Neural cell (in vitro differentiated cells): ENCODE results near the gene SKIDA1. TPM values are rescaled to one million over a fixed set of nuclear protein-coding genes. Genes with fewer than 3 reads are reported as not detected.

Experiments
- H2AFZ ChIP-seq: fragments of 200-600, 300-800 bp; sonication (generic), shearing (Covaris generic); 2 replicates; pipeline ENCODE4 v1.6.0; 2014; ENCODE audit warnings: low read depth, mild to moderate bottlenecking, antibody characterized with exemption, low read length, moderate library complexity
- H3F3A ChIP-seq: fragments of 200-600 bp; shearing (Covaris generic); 2 replicates; pipeline ENCODE4 v1.6.1; 2016; ENCODE audit warnings: mild to moderate bottlenecking, moderate library complexity, mixed read lengths, antibody characterized with exemption, low read length; ENCODE audit not compliant: insufficient read depth, poor library complexity, severe bottlenecking
- H3K27ac ChIP-seq: fragments of 200-600, 300-800 bp; sonication (generic), shearing (Covaris generic); 2 replicates; pipeline ENCODE4 v1.5.1; 2014; ENCODE audit warnings: mild to moderate bottlenecking, low read length, moderate library complexity
- H3K27me3 ChIP-seq: fragments of 300-800, 200-600 bp; sonication (generic), shearing (Covaris generic); 2 replicates; pipeline ENCODE4 v1.6.0; 2014; ENCODE audit warnings: mild to moderate bottlenecking, low read depth, low read length, moderate library complexity; ENCODE audit not compliant: insufficient read depth
- H3K36me3 ChIP-seq: fragments of 300-800, 200-600 bp; sonication (generic), shearing (Covaris generic); 2 replicates; pipeline ENCODE4 v1.5.1; 2014; ENCODE audit warnings: mild to moderate bottlenecking, antibody characterized with exemption, low read length, moderate library complexity; ENCODE audit not compliant: insufficient read depth
- H3K4me2 ChIP-seq: fragments of 300-800, 200-600 bp; sonication (generic), shearing (Covaris generic); 2 replicates; pipeline ENCODE4 v1.6.0; 2014; ENCODE audit warnings: mild to moderate bottlenecking, low read length
- H3K4me3 ChIP-seq: fragments of 300-800, 200-600 bp; sonication (generic), shearing (Covaris generic); 2 replicates; pipeline ENCODE4 v1.5.1; 2014; ENCODE audit warnings: mild to moderate bottlenecking, low read length, moderate library complexity
- H3K79me2 ChIP-seq: fragments of 200-600 bp; shearing (Covaris generic); replicated peaks from 2 replicates; pipeline ENCODE4 v1.6.0; 2014; ENCODE audit warnings: mild to moderate bottlenecking, low read length, moderate library complexity; ENCODE audit not compliant: insufficient read depth
- H3K9ac ChIP-seq: fragments of 300-800, 200-600 bp; sonication (generic), shearing (Covaris generic); 2 replicates; pipeline ENCODE4 v1.6.1; 2016; ENCODE audit warnings: mild to moderate bottlenecking, low read length, mixed read lengths
- H3K9me2 ChIP-seq: fragments of 200-600 bp; shearing (Covaris generic); 2 replicates; pipeline ENCODE4 v1.6.1; 2016; ENCODE audit warnings: mild to moderate bottlenecking, low read length, mixed read lengths; ENCODE audit not compliant: insufficient read depth
- H3K9me3 ChIP-seq: fragments of 200-600, 300-800 bp; sonication (generic), shearing (Covaris generic); 2 replicates; pipeline ENCODE4 v1.6.1; 2016; ENCODE audit warnings: mild to moderate bottlenecking, mixed run types, low read length, moderate library complexity, mixed read lengths
- H4K20me1 ChIP-seq: fragments of 200-600 bp; shearing (Covaris generic); 2 replicates; pipeline ENCODE4 v1.6.1; 2016; ENCODE audit warnings: mild to moderate bottlenecking, mixed run types; ENCODE audit not compliant: insufficient read depth
- CTCF ChIP-seq: fragments of 450-650 bp; IDR thresholded peaks from 2 replicates; pipeline ENCODE4 v1.5.1; 2014; ENCODE audit warnings: antibody characterized with exemption, mild to moderate bottlenecking, moderate library complexity; ENCODE audit not compliant: poor library complexity, severe bottlenecking
- EP300 ChIP-seq: fragments of 450-650 bp; conservative IDR thresholded peaks from 2 replicates; pipeline ENCODE4 v1.6.1; 2014; ENCODE audit warnings: antibody characterized with exemption, mild to moderate bottlenecking, moderate library complexity; ENCODE audit not compliant: poor library complexity, severe bottlenecking
- EZH2 ChIP-seq: fragments of 200-600, 300-800 bp; shearing (Covaris generic), sonication (generic); IDR thresholded peaks from 2 replicates; pipeline ENCODE4 v1.6.1; 2014; ENCODE audit warnings: antibody characterized with exemption, low read length, borderline replicate concordance, mild to moderate bottlenecking; ENCODE audit not compliant: insufficient read depth, poor library complexity, severe bottlenecking
- MXI1 ChIP-seq: fragments of 450-650 bp; conservative IDR thresholded peaks from 2 replicates; pipeline ENCODE4 v1.6.1; 2014; ENCODE audit warnings: antibody characterized with exemption, mild to moderate bottlenecking; ENCODE audit not compliant: poor library complexity, severe bottlenecking
- POLR2AphosphoS5 ChIP-seq: IDR thresholded peaks from 2 replicates; pipeline ENCODE4 v1.6.1; 2012
- RAD21 ChIP-seq: fragments of 450-650 bp; conservative IDR thresholded peaks from 2 replicates; pipeline ENCODE4 v1.6.1; 2014; ENCODE audit warnings: antibody characterized with exemption, mild to moderate bottlenecking, moderate library complexity
- SMC3 ChIP-seq: fragments of 450-650 bp; conservative IDR thresholded peaks from 2 replicates; pipeline ENCODE4 v1.6.1; 2014; ENCODE audit warnings: antibody characterized with exemption, mild to moderate bottlenecking, moderate library complexity; ENCODE audit not compliant: poor library complexity
- TAF1 ChIP-seq: IDR thresholded peaks from 2 replicates; pipeline ENCODE4 v1.6.1; 2012; ENCODE audit warnings: low read depth
- polyA plus RNA-seq: library from polyadenylated mRNA; depleted of rRNA; stranded (reverse); fragments of >200 nt; gene quantifications from 2 replicates; pipeline ENCODE4 v1.2.3, GENCODE V29; 2014
- TF ChIP-seq, protein P1 (sequence below): IDR thresholded peaks from 2 replicates; pipeline ENCODE4 v1.6.1; 2012; ENCODE audit warnings: borderline replicate concordance

SKIDA1 gene
- polyA plus RNA-seq, 1 donor from 2014 or later, result 3.7 TPM

- no peaks in the 10 kb centered on the region for H3K9me2 ChIP-seq
- H2AFZ ChIP-seq, result no peak overlapping the region
- no peak overlapping the region for H3K4me2 ChIP-seq
- no peak for TF ChIP-seq SMC3
- TF ChIP-seq TAF1, result no peak
- no peak for TF ChIP-seq EZH2
- TF ChIP-seq, protein P1, sequence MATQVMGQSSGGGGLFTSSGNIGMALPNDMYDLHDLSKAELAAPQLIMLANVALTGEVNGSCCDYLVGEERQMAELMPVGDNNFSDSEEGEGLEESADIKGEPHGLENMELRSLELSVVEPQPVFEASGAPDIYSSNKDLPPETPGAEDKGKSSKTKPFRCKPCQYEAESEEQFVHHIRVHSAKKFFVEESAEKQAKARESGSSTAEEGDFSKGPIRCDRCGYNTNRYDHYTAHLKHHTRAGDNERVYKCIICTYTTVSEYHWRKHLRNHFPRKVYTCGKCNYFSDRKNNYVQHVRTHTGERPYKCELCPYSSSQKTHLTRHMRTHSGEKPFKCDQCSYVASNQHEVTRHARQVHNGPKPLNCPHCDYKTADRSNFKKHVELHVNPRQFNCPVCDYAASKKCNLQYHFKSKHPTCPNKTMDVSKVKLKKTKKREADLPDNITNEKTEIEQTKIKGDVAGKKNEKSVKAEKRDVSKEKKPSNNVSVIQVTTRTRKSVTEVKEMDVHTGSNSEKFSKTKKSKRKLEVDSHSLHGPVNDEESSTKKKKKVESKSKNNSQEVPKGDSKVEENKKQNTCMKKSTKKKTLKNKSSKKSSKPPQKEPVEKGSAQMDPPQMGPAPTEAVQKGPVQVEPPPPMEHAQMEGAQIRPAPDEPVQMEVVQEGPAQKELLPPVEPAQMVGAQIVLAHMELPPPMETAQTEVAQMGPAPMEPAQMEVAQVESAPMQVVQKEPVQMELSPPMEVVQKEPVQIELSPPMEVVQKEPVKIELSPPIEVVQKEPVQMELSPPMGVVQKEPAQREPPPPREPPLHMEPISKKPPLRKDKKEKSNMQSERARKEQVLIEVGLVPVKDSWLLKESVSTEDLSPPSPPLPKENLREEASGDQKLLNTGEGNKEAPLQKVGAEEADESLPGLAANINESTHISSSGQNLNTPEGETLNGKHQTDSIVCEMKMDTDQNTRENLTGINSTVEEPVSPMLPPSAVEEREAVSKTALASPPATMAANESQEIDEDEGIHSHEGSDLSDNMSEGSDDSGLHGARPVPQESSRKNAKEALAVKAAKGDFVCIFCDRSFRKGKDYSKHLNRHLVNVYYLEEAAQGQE, result no peak
- TF ChIP-seq CTCF, result no peak
- no peak for TF ChIP-seq POLR2AphosphoS5
- TF ChIP-seq EP300, result no peak
- TF ChIP-seq MXI1, result no peak
- no peak for TF ChIP-seq RAD21
- H4K20me1 ChIP-seq, result no peaks in the 10 kb centered on the region
- H3K9ac ChIP-seq, result no peak overlapping the region
- H3K79me2 ChIP-seq, result peaks cover 12% of the 10 kb centered on the region
- H3K27ac ChIP-seq, result no peak overlapping the region
- H3K4me3 ChIP-seq, result no peak overlapping the region
- H3K9me3 ChIP-seq, result no peaks in the 10 kb centered on the region
- no peaks in the 10 kb centered on the region for H3K36me3 ChIP-seq
- H3F3A ChIP-seq, result no peaks in the 10 kb centered on the region
- H3K27me3 ChIP-seq, result no peaks in the 10 kb centered on the region
Measured at GRCh38 chr10:21490711-21491105, 34.8 kb downstream of the SKIDA1 start.

GRCh38 chr10:21490028-21490710 is 35.3 kb downstream of the SKIDA1 start:
- TF ChIP-seq RAD21 (no peak), POLR2AphosphoS5 (no peak), SMC3 (no peak), EZH2 (no peak), CTCF (no peak), MXI1 (no peak), EP300 (no peak), TAF1 (no peak)
- TF ChIP-seq, protein P1, result no peak
- no peaks in the 10 kb centered on the region for H3K27me3 ChIP-seq
- no peak overlapping the region for H3K27ac ChIP-seq
- H3K4me3 ChIP-seq, result no peak overlapping the region
- H3K9ac ChIP-seq, result no peak overlapping the region
- H3K36me3 ChIP-seq, result no peaks in the 10 kb centered on the region
- no peaks in the 10 kb centered on the region for H3F3A ChIP-seq
- no peak overlapping the region for H3K4me2 ChIP-seq
- H2AFZ ChIP-seq, result no peak overlapping the region
- H4K20me1 ChIP-seq, result no peaks in the 10 kb centered on the region
- no peaks in the 10 kb centered on the region for H3K9me2 ChIP-seq
- H3K9me3 ChIP-seq, result no peaks in the 10 kb centered on the region
- peaks cover 9% of the 10 kb centered on the region for H3K79me2 ChIP-seq
